HG02840 (cell line): Measurements from ENCODE around the gene FOXC1.

Experiments used
- ATAC-seq: cut with Tn5 transposase; IDR thresholded peaks from one replicate; pipeline ENCODE4 v1.9.1; 2021; ENCODE audit warnings: mild to moderate bottlenecking, moderate library complexity, moderate number of reproducible peaks; ENCODE audit not compliant: unreplicated experiment, low FRiP score

The FOXC1 gene

DNA sequence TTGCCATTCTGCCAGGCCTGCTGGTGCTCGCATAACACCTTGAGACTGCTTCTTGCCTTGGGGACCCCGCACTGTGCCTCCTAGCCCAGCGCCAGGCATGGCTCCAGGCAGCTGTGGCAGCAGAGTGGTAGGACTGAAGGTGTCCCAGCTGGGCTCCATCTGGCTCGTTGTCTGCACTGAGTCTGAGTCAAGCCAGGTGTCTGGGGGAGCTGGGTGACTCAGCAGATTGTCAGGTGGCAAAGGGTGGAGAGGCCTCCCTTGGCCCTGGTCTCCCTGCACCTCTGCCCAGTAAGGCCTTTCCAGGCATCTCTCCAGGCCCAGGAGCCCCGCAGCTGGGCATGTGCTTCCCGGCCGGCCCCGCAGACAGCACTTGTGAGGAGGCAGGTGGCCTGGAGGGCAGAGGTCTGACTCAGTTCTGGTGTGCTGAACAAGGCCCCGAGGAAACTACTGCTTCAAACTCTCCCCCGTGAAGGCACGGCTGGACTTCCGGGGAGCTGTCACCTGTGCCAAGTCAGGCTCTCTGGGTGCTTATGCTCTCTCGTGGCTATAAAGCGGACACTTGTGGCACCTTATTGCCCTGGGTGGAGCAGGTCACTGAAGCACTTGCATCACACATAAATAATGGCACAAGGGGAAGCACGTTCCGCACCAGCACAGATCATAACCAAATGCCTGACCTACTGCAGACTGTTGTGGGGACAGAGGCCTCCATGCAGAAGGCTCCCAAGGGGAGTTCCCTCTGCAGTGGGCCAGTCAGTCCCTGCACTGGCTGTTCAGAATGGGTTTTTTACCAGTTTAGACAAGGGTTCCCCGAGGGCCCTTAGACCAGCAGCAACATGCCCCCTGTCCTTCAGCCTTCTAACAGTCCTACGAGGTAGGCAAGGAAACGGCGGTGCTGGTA is 27.5 kb downstream of the FOXC1 start:
- no peak for ATAC-seq

DNA sequence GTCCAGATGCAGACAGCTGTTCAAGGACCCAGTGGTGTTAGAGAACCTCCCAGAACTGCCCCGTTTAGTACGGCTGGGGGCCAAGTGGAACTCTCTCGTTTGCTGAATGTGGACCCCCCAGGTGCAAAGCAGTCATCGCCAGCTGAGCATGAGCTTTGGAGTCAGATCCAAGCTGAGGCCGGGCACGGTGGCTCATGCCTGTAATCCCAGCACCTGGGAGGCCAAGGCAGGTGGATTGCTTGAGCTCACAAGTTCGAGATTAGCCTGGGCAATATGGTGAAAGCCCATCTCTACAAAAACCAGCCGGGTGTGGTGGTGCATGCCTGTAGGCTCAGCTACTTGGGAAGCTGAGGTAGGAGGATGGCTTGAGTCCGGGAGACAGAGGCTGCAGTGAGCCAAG is 29.7 kb downstream of the FOXC1 start:
- ATAC-seq = no peak

DNA sequence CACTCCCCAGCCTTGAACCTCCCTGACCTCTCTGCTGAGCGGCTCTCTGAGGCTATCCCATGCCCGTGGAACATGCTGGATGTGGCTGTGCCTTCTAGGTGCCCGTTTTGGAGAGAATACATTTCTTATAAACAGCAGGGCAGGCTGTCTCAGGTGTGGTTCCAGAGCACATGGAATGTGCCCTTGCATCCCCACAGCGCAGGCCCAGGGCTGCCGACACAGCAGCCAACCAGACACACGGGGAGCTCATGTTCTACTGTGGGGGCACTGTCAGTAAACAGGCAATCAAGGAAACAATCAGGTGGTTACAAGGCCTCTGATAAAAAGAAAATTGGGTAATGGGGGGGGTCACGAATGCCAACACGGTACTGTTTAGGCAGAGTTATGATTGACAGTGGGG is 30.8 kb downstream of the FOXC1 start:
- ATAC-seq = no peak

DNA sequence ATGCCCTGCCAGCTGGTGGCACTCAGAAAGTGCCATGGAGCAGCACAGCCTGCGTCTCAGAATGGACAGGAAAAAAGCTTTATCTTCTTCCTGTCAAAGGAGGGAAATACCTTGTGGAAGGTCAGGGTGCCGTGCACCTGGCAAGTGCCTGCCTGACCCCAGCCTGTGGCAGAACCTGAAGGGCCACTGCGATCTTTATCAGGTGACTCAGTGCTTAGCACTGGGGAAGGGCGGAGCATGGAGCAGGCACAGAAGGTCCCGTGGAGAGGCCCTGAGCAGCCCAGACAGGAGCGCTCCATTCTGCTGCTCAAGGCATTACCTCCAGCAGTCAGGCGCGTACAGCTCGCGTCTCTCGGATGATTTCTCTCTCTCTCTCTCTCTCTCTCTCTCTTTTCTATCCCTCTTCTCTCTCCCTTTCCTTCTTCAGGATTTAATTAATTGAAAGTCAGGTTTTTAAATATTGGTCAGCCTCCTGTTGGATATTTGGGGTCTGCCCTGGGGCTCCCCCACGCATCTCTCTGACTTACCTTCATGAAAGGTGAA is 31.7 kb downstream of the FOXC1 start:
- no peak for ATAC-seq

DNA sequence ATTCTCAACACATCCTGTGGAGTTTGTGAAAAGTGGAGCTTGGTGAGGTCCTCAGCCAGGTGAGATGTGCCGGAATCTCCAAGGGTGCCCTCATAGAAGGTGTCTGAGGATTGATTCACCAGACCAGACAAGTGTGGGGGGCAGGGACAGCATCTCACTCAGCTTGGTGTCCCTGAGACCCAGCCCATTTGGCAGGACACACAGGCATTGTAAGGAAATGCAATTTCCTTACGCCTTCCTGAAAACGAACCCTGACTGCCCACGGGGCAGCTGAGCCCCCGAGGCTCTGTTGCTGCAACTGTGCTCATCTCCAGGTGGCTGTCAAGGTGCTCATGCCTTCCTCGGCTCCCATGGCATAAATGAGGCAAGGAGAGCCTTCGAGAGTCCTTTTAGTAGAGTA is 33.4 kb downstream of the FOXC1 start:
- ATAC-seq = no peak

DNA sequence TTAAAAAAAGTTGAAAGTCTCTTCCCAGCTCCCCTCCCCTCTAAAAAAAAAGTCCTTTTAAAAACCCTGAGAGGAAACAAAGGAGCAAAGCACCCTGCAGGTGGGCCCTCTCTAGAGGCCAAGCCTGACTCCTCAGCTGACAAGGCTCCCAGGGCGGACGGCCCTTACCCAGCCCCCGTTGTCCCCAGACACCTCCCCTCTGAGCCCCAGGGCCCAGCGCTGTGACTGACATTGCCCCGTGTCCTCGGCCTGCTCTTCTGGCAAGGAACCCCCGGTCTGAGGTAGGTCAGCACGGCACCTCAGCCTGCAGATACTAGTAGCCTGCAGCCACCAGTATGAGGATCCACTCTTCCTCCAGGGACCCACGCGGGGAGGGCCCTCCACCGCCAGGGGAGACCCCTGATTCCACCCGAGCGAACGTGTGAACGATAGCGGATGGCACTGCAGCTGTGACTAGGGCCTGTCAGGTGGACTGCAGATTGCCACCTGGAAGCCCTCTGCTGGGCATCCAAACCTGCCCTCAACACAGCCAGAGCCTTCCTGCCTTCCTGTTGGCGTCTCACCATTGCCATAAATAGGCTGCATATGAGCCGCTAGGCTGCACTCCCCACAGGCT is 34.2 kb downstream of the FOXC1 start:
- ATAC-seq = no peak

GRCh38 chr6:1644516-1645060 is 34.9 kb downstream of the FOXC1 start:
- ATAC-seq = no peak

GRCh38 chr6:1645466-1646185 is 35.9 kb downstream of the FOXC1 start:
- ATAC-seq = no peak

GRCh38 chr6:1651362-1651761 is 41.6 kb downstream of the FOXC1 start:
- no peak for ATAC-seq

GRCh38 chr6:1652842-1653241 is 43.1 kb downstream of the FOXC1 start:
- no peak for ATAC-seq

- ATAC-seq = no peak
Observed at GRCh38 chr6:1654054-1654453, 44.3 kb downstream of the FOXC1 start.

DNA sequence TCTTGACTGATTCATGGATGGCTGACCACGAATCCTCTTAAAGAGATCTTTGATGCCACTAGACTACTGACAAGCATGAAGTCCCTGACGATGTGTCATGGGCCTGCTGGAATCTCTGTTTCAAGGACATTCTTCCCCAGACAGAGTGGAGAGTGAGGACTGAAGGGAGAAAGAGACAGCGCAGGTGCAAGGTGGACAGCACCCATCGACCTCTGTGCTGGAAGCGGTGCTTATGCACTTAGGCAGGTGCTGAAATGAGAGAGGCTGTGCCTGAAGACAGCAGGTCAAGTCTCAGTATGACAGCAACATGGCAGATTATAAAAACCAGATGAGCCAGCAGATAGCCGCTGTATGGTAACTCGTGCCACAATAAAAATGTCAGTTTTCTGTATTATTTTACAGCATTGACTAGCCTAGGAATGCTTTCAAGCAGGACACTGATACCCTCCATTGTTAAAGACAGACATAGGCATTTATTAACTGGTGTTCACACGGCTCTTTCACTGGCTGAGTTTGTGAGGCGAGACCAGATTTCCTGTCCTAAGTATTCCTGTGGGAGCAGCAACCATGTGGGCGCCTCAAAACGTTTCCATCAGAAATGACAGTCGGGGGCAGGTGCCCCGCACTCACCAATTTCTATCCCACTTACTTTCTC is 47.5 kb downstream of the FOXC1 start:
- ATAC-seq = no peak

DNA sequence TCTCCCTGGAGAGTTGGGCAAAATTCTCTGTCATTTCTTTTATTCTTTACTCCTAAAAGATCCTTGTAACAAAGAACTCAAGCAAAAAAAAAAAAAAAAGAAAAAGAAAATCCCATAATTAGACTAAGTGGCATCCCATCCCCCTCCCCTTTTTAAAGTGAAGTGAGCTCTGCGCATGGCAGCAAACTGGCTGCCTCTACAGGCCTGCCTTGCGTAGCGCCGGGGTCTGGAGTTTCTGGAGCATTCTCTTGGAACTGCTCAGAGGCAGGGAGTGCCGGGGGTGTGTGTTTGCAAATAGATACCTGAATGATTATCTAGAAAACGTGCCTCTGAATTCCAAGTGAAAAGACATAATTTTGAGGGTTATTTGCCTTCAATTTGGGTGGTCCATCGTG is 48.1 kb downstream of the FOXC1 start:
- ATAC-seq = no peak

- no peak for ATAC-seq
Observed at GRCh38 chr6:1658212-1659005, 48.7 kb downstream of the FOXC1 start.

DNA sequence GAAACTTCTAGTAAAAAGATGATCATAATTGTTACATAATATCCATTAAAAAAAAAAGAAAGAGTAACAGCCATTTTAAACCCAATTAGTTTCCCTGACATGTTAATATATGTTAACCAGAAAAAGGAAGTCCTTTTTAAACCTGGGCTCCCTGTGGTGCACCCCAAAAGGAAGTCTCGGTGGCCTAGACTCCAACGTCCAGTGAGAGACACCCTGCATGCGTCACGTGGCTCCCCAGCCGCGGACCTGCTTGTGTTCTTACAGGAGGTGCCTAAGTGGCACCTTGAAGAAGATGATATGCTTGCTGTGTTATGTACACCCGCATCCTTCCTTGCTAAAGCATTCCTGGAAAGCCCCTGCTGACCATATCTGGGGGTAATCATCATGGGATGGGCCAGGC is 50.1 kb downstream of the FOXC1 start:
- ATAC-seq = no peak

DNA sequence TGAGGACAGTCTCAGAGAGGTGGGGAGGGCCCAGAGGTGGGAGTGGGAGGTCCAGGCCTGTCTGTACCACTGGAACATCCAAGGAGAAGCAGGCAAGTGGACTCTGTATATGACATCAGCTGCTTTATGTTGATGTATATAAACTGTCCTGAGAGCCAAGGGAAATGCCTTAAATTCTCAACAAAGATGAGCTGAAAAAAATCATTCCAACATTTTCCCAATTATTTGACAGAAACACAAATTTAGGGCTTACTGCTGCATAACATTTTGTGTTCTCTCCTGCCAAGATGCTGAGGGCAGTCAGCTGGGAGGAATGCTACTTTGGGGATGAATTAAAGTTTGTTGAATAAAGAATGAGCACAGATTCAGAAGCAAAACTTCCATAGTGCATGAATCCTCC is 52.8 kb downstream of the FOXC1 start:
- ATAC-seq = no peak
